Heart left ventricle (tissue), 13 donors: ENCODE measurements around the gene ATG4A.

Experiments
- CTCF ChIP-seq, 12 donors: fragments of 200-600 bp; sonication (generic) in 4 of 12; IDR thresholded peaks; one replicate each; pipeline versions ENCODE4 v1.5.0 to v1.8.0; 2018 to 2022; ENCODE audit warnings: antibody characterized with exemption in 12 of 12, mild to moderate bottlenecking in 5 of 12
- POLR2A ChIP-seq, 2 donors: fragments of 450-650 bp; IDR thresholded peaks; one replicate each; pipeline ENCODE4 v1.6.1; 2017; ENCODE audit warnings: antibody characterized with exemption in 2 of 2, mild to moderate bottlenecking in 2 of 2, moderate library complexity in 2 of 2
- donor health status: ischemic (EF 13 %, LVEDD 7.1; RV severe dilation, severe dysfunction).
- donor health status: DM: no; HTN: yes; CAD: no.
- donor health status: DM: no; HTN: no; CAD: no.
- donor health status: ischemic (EF 25% LVEDD 6.9; RV normal size, moderate dysfunction).
- donor health status: ischemic (EF 25% LVEDD 5.7; RV mildly dilated, moderate dysfunction).
- donor health status: ischemic (EF 35%, LVEDD 5.7; RV mildly dilated, moderate dysfunction).
- donor health status: nonischemic (EF 11% LVEDD 7.7; RV severe dilation, severe dysfunction).
- donor health status: DM: yes; HTN: yes; CAD: no.
- donor health status: PGD.
- donor health status: ischemic (EF 29% LVEDD 5.4; RV normal size, mild dysfunction).
- donor health status: nonischemic (EF 23%, LVEDD 6.1; RV moderate dilation, normal function).

- TF ChIP-seq CTCF (IDR thresholded peaks at IDR 0.05) (no peak), POLR2A (IDR thresholded peaks at IDR 0.05) (no peak)
These were observed 38.4 kb upstream of the ATG4A start for GRCh38 chrX:108053218-108053617.
